ENCODE results near the gene GXYLT1. TPM values are rescaled to one million over a fixed set of nuclear protein-coding genes. Genes with fewer than 3 reads are reported as not detected.

Gene GXYLT1
- total RNA-seq, 1 donor from 2014 or later = 23.8 TPM

GRCh38 chr12:42039577-42039976 lies 105.1 kb downstream of the GXYLT1 start:
- Mint-ChIP-seq H3K9me3 (peaks cover 10% of the 10 kb centered on the region), H3K36me3 (no peaks in the 10 kb centered on the region), H3K4me3 (no peak overlapping the region), H3K27me3 (no peaks in the 10 kb centered on the region), H3K4me1 (ENCODE audit: unreplicated experiment) (no peaks in the 10 kb centered on the region), H3K27ac (no peak overlapping the region)
- TF ChIP-seq CTCF (conservative IDR thresholded peaks at IDR 0.05) = no peak
- DNase-seq (ENCODE audit: extremely low spot score, unreplicated experiment) = no peak

GRCh38 chr12:42039176-42039575 lies 105.5 kb downstream of the GXYLT1 start:
- Mint-ChIP-seq H3K4me1 (ENCODE audit: unreplicated experiment) (no peaks in the 10 kb centered on the region), H3K27me3 (no peaks in the 10 kb centered on the region), H3K36me3 (no peaks in the 10 kb centered on the region), H3K9me3 (peaks cover 10% of the 10 kb centered on the region), H3K4me3 (no peak overlapping the region), H3K27ac (no peak overlapping the region)
- TF ChIP-seq CTCF (conservative IDR thresholded peaks at IDR 0.05) = no peak
- no peak for DNase-seq (ENCODE audit: extremely low spot score, unreplicated experiment)

GRCh38 chr12:42031847-42032564 lies 112.7 kb downstream of the GXYLT1 start:
- DNase-seq (ENCODE audit: extremely low spot score, unreplicated experiment) = no peak
- Mint-ChIP-seq H3K4me3 (no peak overlapping the region), H3K36me3 (no peaks in the 10 kb centered on the region), H3K4me1 (ENCODE audit: unreplicated experiment) (no peaks in the 10 kb centered on the region), H3K27me3 (no peaks in the 10 kb centered on the region), H3K9me3 (peaks cover 9% of the 10 kb centered on the region), H3K27ac (no peak overlapping the region)
- TF ChIP-seq CTCF (conservative IDR thresholded peaks at IDR 0.05) = no peak

Other genes starting within 250 kb of the GXYLT1 start
- gene YAF2, start 93.4 kb upstream of the GXYLT1 start, total RNA-seq (ENCODE audit: low replicate concordance) = 13.0 and 22.9 TPM in 2 replicates
- gene ZCRB1, start 181.2 kb upstream of the GXYLT1 start, total RNA-seq (ENCODE audit: low replicate concordance) = 42.4 and 45.1 TPM in 2 replicates
- gene PPHLN1, start 181.3 kb upstream of the GXYLT1 start, total RNA-seq (ENCODE audit: low replicate concordance) = 36.6 and 59.7 TPM in 2 replicates

Measured in type B pancreatic cell (in vitro differentiated cells).